Stimulated activated CD8-positive, alpha-beta memory T cell treated with anti-CD3 and anti-CD28 coated beads, Interleukin-15, amount 100 ng/mL, for 48 hours (primary cell): ENCODE measurements around the gene CROT.
A peak's percentile ranks its signal among the peaks of the same experiment; 100 is the strongest.

Experiments used
- DNase-seq, 2 donors: peaks; one replicate each; pipeline ENCODE4 v3.0.0-alpha.2; 2020; ENCODE audit warnings: low read depth in 2 of 2

Gene CROT

DNA sequence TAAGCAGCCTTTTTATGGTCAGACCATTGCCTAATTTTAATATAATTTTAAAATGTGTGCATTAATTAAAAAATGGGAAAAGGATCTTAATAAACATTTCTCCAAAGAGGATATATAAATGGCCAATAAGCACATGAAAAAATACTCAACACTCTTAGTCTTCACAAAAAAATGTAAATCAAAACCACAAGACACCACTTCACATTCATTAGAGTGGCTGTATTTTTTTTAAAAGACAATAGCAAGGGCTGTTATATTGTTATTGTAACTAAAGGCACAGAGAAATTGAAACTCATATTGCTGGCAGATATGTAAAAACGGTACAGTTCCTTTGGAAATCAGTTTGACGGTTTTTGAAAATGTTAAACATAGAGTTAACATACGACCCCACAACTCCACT is 3.2 kb upstream of the CROT start:
- no peak for DNase-seq

DNA sequence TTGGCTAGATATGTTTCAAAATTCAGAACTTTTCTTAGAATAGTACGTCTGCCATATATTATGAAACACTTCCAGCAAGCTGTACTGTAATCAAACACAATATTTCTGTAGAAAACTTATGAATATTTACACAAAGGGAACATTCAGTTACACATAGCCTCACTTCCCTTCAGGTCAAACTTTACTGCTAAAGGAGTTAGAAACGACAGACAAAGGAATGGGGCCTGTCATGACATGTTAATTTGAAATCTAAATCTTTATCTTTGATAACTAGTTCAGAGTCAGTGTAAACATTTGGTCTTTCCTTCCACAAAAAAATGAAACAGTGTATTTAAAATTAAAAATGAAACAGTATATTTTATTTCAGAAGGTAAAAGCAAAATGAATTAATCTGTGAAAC is 1.0 kb upstream of the CROT start:
- DNase-seq: no peak

DNA sequence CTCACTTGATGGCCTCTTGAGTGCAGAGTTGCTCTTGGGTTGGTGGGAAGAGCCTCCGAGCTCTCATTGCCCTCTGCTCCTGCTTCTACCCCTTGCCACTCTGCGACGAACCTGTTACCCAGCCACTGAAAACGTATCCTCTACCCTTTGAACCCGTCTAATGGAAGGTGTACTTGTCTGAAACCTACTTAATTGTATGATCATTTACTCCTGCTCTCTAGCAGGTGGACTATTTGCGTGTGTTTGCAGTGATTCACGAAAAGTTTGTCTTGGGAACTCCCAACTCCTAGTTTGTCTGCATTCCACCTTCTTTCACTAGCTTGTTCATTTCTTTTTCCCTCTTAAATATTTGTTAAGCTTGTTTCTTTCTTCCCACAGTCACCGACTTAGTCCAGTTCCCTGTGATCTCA is 503 bp downstream of the CROT start:
- DNase-seq: no peak

DNA sequence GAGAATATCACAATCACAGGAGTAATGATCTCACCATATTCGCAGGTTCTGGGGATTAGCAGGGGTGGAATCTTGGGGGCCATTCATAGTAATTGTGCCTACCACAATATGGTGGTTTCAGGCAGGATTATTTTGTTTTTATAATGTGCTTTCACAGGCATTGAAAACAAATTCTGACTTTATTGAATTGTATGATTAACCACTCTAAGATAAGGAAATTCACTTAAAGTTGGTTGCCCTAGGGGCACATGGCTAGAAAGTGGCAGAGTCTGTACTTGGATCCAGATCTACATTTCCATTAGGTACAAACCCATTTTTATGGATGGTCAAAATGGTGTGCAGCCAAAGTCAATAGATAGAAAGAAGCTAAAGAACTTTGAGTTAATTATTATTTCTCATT is 1.7 kb downstream of the CROT start:
- no peak for DNase-seq

DNA sequence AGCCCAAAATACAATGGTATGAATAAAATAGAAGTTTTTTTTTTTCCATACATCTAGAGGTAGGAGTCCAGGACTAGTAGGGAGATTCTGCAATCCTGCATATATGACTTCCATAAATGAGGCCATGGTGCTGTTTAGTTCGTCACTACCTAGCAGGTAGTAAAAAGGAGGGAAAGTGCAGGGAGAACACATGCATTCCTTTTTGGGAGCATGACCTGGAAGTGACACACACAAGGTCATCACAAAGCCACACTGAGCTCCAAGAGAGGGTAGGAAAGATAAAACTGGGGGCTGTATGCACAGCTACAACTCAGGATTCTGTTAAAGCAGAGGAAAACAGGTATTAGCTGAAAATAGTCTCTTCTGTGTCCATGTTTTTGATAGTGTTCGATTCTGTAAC is 2.2 kb downstream of the CROT start:
- DNase-seq: no peak

DNA sequence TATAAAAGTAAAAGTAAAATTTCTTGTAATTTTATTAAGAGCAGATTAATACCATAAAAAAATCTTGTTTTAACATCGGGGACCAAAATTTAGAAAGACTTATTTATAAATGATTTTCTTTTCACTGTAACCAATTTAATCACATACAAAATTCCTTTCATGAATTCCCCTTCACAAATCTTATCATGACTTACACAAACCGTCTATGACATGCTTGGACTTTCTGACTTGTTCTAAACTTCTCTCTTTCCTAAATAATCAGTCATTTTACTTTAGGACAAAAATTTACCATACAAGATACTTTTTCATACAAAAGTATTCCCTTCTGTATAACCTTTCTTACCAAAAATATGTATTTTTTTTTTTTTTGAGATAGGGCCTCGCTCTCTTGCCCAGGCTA is 9.3 kb downstream of the CROT start:
- DNase-seq: no peak

DNA sequence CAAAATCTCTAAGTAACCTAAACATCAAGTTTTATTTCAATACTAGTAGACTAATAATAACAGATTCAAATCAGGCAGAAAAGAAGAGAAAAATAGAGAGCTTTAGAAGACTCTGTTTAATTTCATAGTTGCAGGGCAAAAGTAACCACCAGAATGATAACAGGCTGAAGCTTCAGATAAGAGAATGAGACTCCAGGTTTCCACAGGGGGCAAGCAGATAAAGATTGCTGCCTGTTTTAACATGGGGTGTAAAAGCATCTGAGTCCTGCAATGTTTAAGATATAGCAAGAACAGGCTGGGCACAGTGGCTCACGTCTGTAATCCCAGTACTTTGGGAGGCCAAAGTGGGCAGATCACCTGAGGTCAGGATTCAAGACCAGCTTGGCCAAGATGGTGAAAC is 11.0 kb downstream of the CROT start:
- no peak for DNase-seq

DNA sequence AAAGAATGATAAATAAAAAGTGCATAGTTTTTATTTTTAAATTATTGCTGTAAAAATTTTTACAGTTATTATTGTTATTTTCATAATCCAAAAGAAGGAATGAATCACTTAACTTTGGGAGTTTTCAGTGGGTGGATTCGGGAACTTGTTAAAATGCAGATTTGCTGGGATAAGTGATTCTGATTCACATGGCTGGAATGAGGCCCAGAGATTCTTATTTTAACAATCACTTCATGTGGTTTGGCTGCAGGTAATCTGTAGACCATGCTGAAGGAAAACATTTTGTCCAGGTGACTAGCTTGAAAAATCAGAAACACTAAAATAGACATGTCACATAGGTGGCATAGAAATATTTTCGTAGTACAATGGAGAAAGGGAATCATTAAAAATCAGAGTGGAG is 13.9 kb downstream of the CROT start:
- DNase-seq: no peak

DNA sequence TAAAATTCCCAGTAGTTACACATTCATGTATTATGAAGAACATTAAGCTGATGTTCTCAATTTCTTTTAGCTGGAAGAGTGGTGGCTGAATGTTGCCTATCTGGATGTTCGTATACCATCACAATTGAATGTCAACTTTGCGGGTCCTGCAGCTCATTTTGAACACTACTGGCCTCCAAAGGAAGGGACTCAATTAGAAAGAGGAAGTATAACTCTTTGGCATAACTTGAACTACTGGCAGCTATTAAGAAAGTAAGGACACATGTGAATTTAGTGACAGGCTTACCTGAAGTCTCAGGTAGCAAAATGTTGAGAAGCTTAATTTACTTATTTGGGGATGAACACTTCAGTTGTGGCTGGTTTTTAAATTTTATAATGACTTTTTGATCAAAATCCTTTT is 15.9 kb downstream of the CROT start:
- DNase-seq: no peak

DNA sequence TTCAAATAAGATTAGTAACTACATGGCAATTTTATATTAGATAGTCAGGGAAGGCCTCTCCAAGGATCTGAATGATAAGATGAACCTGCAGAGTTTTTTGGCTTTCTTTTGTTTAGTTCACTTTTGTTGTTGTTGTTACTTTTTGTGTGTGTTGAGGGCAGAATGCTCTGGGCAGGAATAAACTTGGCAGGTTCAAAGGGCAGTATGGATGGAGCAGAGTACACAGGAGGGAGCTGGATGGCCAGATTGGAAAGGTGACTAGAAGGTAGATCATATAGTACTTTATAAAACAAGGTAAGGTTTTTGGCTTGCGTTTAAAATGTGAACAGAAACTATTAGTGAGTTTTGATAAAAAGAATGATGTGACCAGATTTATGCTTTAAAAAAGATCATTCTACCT is 17.9 kb downstream of the CROT start:
- no peak for DNase-seq

DNA sequence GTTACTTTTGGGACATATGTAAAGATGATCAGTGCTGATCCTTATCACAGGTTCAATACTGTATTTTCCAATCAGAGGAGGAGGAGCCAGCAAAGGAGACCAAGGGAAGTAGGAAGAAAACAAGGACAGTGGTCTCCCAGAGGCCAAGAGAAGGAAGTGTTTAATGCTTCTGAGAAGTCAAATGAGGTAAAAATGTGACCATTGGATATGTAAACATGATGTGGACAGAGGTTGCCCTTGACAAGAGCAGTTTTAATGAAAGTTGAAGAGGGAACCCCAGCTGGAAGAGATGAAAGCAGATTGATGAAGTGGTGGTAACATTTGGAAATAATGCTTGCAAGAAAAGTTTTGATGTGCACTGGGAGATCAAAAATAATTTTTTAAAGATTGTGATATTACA is 18.8 kb downstream of the CROT start:
- no peak for DNase-seq

DNA sequence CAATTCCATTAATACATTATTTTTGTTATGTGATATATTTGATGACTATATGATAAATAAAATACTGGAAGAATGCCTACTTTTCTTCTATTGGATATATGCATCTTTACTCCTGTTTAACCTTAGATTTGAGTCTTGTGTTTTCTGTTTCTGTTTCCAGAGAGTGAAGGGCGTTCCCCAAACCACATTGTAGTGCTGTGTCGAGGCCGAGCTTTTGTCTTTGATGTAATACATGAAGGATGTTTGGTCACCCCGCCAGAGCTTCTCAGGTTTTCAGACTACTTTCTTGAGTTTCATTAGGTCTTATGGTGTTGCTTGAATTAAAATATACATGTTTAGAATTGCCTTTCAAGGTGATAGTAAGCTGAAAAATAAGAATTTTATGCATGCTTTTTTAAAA is 23.8 kb downstream of the CROT start:
- peak in 1 of 2 donors; percentile 3 for DNase-seq

DNA sequence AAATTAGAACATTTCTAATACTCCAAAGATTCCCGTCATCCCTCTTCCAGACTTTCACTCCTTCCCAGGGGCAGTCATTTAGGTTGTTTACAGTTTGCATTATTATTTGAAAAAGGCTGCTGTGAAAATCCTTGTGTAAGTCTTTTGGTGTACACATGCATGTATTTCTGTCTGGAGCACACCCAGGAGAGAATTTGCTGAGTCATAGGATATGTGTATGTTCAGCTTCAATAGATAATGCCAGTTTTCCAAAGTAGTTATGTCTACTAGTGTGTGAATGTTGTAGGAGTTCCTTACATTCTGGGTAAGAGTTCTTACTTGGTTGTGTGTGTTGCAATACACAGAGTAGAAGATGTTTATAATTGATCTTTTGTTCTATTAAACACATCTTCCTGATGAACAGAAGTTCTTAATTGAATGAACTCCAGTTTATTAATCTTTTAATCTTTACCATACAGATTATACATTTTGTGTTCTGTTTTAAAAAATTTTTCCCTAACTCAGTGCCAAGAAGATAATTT is 25.3 kb downstream of the CROT start:
- no peak for DNase-seq

DNA sequence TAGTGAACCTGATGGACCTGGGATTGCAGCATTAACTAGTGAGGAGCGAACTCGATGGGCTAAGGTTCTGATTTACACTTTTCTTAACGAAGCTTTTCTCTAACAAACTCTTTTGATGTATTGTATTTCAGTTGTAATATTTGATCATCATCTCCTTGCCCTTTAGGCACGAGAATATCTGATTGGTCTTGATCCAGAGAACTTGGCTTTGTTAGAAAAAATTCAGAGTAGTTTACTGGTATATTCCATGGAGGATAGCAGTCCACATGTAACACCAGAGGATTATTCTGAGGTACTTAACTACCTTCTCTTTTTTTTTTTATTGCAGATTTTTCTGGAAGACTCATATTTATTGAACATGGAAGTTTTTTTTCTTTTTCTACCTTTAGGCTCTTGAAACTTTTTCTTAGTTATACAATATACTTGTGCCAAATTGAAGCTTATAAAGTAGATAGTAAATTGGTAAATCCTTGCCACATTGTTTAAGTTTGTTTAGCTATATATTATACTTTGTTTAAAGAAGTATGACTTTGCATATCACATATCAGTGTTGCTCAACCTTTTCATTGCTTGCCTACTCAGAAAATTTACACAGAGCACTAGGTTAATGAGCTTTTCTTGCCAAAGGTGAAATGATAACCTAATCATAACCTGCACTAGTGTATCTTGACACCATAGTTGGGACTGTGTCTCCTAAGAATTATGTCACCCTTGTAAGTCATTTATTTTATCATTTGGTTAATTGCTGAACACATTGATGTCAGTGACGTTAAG is 30.4 kb downstream of the CROT start:
- DNase-seq: no peak

DNA sequence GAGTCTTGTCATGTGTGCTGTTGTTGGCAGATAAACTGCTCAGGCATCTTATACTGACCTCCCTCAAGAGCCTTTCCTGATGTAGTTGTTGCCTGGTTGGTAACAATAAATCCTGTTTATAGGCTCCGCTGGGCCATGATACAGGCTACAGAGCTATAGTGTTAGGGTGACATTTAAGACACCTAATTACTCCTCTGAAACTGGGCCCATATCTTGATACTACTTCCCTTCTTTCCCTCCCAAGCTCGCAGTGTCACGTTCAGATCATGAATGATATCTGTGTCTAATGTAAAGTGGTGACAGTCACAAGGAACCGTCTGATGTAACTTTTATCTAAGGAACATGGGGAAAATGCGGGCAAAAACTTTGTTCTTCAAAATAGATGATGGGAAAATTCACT is 35.4 kb downstream of the CROT start:
- DNase-seq: no peak

DNA sequence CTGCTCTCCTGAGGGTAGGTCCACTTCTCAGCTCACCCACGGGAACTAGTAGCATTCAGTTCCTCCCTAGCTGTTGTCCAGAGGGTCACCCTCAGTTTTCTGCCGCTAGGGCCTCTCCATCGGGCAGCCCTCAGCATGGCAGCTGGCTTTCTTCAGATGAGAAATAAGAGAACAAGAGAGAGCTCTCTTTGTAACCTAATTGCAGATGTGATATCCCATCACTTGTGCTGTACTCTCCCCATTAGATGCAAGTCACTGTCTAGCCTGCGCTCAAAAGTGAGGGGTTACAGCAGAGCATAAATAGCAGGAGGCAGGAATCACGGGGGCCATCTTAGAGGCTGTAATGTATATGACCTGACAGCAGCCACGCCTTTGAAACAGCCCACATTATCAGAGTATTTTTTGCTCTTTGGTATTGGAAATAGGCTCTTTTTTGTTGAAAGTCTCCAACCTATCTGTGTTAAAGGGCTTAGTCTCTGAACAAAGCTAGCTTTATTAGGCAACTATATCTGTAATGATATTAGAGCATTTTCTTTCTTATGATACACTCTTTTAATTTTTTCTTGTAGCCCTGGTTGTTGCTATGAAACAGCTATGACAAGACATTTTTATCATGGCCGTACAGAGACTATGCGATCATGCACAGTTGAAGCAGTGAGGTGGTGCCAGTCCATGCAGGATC is 45.7 kb downstream of the CROT start:
- no peak for DNase-seq

DNA sequence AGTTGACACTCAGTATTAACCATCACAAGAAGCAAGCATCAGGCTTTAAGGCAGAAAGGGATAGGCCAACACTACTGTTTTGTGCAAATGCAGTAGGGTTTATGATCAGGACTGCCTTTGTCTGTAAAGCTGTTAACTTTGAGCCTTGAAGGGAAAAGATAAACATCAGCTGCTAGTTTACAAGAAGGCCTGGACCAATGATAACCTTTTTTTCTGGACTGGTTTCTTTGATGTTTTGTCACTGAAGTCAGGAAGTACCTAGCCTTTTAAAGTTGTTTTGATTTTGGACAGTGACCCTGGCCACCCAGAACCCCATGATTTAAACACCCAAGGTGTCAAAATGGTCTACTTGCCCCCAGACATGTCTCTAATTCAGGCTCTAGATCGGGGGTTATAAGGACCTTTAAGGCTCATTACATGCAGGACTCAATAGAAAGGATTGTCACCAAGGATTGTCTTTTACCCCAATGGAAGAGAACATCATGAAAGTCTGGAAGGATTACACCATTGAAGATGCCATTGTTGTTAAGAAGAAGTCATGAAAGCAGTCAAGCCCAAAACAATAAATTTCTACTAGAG is 50.1 kb downstream of the CROT start:
- DNase-seq: no peak

DNA sequence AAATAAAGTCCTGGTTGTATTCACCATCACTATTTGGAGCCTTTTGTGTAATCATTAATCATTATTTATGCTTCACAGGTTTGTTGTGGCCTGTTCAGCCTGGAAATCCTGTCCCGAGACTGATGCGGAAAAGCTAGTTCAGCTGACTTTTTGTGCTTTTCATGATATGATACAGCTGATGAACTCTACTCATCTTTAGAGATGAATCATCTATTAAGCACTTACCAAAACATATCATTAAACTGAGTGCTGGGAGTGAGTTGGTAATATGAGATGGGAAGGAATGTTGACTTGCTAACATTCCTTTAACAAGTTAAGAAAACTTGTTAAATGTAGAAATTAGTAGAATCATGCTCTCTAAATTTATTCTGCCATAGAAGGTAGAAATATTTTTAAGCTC is 53.0 kb downstream of the CROT start:
- no peak for DNase-seq

DNA sequence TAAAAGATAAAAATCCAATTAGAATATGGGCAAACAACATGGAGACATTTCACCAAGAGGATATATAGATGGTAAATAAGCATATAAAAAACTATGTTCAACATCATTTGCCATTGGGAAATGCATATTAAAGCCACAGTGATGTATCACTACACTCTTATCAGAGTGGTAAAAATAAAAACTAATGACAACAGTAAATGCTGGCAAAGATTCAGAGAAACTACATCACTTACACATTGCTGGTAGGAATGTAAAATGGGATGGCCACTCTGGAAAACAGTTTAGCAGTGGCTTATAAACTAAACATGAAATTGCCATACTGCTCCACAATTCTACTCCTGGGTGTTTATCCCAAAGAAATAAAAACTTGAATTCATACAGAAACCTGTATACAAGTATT is 59.2 kb downstream of the CROT start:
- no peak for DNase-seq

DNA sequence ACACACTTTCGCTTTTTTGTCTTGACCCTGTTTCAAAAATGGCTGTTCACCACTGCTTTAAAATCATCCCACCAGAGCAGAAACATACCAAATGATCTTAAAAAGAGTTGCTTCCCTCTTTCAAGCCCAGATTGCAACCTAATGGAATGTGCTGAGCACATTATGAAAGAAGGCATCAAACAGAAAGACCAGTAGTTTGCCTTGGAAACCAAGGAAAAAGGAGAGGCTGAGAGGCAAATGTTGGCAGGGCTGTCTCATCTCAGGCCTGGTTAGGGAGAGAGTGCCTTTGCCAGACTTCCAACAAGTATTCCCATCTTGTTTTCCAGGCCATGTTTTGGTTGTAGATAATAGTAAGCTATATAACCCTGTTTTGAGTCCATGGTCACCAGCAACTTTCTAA is 65.7 kb downstream of the CROT start:
- DNase-seq: no peak

DNA sequence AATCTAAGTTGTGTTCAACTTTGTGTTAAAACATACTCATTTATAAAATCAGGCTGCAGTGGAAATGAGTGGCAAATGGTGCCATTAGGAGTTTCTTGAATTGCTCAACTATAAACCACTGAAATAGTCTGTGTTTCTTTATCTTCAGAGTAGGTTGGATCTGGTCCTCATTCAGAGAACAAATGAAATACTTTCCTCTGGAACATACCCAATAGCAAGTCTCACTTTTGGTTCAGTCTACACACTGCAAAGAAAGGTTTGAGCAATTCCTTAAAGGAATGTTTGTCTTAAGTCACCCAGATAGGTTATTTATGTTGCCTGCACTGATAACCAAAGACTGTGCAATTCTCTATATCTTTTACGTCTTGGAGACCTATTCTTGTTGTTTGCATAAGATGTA is 67.6 kb downstream of the CROT start:
- DNase-seq: no peak

DNA sequence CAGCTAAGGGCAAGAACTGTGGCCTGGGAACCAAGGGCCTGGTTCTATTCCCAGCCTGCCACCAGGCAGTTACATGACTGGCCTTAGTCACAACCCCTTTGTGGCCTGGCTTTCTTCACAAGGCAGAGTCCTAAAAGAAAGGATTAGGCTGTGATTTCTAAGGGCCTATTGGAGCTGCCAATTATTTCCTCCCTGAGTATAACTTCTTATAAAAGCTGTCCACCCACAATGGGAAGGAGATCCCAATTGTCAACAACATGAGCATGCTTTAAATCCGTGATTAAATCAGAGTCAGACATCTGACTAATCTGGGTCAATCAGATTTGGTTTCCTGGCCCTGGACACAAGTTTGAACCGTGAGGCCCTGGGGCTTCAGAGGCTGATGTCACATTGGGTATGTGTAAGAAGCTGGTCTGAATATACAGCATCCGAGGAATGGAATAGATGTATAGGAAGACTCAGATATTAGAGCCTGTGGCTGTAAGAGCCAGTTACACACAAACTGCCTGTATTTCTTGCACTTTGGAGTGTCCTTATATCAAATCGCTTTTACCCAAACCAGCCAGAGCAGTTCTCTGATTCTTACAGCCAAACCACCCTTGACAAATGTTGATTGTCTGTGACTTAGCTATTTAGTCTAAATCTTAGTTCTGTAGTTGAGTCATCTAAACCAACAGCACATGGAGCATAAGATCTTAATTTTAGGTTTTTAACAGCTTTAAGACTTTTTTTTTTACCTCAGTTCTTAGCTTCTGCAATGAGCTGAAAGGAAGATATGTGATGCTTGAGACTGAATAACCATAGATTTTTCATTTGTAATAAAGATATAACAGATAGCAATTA is 68.7 kb downstream of the CROT start:
- no peak for DNase-seq
